ENCODE results near the gene LRP6. TPM values are rescaled to one million over a fixed set of nuclear protein-coding genes. Genes with fewer than 3 reads are reported as not detected.

LRP6 gene
- total RNA-seq, 8 experiments from 2014 or later: 16.9 to 45.1 (median 39.1) TPM

DNA sequence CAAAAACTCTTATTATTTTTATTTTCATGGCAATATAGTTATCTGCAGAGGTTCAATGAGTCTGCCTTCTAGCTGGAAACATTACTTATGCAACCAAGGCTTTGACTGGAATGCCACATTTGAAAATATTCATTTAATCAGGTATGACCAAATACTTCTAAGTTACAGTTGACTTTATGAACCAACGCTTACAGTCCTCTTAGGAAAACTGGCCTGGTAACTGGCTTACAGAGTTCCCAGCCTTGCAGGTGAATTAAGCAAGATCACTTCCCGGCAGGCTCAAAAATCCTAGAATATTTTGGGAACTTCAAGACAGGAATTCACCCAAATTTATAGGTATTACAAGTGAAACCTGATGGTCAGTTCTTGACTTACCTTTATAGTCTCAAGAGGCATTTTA is 12.3 kb downstream of the LRP6 start:
- no peak overlapping the region for H3K27ac ChIP-seq
- WGBS, 10 experiments: 44 to 100% (median 95%) methylated on average over 1 to 2 of the region's 2 CpGs; no CpG with 5 or more reads in 3 of the 10 experiments
- ATAC-seq (replicated peaks in 6 of 8): no peak
- in situ Hi-C loops (cut with MboI; ENCODE audit: low pct_unique_long_range_greater_than_20kb in 2 of 9, low sequenced_read_pairs in 9 of 9, unreplicated experiment in 9 of 9): no loop called here
- no peak overlapping the region for H3K4me3 ChIP-seq
- no peaks in the 10 kb centered on the region for H3K4me1 ChIP-seq (replicated peaks in 1 of 2)

DNA sequence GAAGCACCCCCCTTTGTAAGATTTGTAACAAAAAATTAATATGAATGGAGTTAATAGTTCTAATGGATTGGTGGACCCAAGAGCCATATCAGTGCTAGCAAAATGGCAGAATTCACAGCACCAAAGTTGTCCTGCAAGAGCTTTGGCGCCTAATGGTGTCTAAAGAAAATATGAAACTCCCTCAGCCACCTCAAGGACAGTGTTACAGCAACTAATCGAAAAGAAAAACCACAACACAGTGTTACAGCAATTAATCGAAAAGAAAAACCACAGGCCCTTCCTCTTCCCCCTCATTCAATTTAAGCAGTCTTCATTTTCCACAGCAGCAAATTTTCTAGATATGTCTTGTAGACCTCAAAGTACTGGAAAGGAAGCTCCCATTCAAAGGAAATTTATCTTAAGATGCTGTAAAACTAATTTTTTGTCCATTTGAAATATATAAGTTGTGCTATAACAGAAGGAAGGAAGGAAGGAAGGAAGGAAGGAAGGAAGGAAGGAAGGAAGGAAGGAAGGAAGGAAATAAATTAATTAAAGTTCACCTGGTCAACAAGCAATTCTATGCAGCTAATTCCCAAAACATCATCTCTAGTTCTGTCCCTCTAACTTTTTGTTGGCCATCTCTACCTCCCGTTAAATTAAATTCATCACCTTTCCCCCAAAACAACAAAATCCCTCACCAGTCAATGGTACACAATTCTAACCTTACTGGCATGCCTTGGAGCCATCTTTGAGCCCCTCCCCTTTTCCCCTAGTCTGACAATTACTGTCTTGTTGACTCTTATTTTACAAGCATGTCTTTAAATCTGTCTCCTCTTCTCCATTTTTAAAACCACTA is 17.4 kb downstream of the LRP6 start:
- in situ Hi-C loops (cut with MboI; ENCODE audit: low pct_unique_long_range_greater_than_20kb in 2 of 9, low sequenced_read_pairs in 9 of 9, unreplicated experiment in 9 of 9): no loop called here
- 60 to 100% (median 93%) methylated on average over 1 to 4 of the region's 4 CpGs for WGBS, 10 experiments
- H3K4me1 ChIP-seq (replicated peaks in 1 of 2): no peaks in the 10 kb centered on the region
- no peak overlapping the region for H3K27ac ChIP-seq
- no peak for ATAC-seq (replicated peaks in 6 of 8)
- H3K4me3 ChIP-seq: no peak overlapping the region

DNA sequence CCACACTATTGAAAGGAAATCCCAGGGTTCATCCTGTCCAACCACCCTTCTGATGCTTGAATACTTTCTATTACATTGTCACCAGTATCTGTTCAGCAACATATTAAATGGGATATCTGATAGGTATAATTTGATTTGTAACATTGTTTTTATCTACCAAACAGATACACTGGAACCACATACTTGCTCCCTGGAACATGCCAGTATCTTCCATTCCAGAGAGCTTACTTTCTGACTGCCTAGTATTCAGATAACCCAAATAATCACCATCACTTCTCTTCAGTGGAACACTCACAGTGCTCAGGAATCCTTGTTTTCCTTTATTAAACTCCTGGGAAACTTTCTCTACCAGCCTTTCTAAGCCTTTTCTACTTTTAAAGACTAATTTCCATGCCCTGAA is 19.3 kb downstream of the LRP6 start:
- in situ Hi-C loops (cut with MboI; ENCODE audit: low pct_unique_long_range_greater_than_20kb in 2 of 9, low sequenced_read_pairs in 9 of 9, unreplicated experiment in 9 of 9): no loop called here
- ATAC-seq (replicated peaks in 6 of 8): no peak
- Histone ChIP-seq H3K27ac (no peak overlapping the region), H3K4me1 (replicated peaks in 1 of 2) (peaks cover 0 to 1% of the 10 kb centered on the region in 2 donors), H3K4me3 (no peak overlapping the region)

DNA sequence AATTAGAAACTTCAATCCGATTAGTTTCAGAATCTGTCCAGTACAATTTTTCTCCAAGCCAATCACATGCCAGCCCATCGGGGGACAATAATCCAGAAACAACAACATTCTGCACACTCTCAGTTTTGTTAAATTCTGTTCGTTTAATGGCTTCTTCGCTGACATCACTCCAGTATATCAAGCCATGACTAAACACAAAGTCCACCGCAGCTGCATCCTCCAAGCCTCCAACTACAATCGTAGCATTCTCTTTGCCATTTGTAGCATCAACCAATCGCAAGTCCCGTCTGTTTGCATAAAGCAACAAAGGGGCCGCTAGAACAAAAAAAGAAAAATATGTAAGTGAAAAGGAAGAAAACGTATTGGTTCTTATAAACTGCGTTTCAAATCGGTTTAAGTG is 22.5 kb downstream of the LRP6 start:
- ATAC-seq (replicated peaks in 6 of 8): no peak
- in situ Hi-C loops (cut with MboI; ENCODE audit: low pct_unique_long_range_greater_than_20kb in 2 of 9, low sequenced_read_pairs in 9 of 9, unreplicated experiment in 9 of 9): no loop called here
- Histone ChIP-seq H3K27ac (no peak overlapping the region), H3K4me1 (replicated peaks in 1 of 2) (peaks cover 10 to 20% of the 10 kb centered on the region in 2 donors), H3K4me3 (no peak overlapping the region)
- WGBS, 10 experiments: 92 to 100% (median 95%) methylated on average over 5 to 12 of the region's 12 CpGs

DNA sequence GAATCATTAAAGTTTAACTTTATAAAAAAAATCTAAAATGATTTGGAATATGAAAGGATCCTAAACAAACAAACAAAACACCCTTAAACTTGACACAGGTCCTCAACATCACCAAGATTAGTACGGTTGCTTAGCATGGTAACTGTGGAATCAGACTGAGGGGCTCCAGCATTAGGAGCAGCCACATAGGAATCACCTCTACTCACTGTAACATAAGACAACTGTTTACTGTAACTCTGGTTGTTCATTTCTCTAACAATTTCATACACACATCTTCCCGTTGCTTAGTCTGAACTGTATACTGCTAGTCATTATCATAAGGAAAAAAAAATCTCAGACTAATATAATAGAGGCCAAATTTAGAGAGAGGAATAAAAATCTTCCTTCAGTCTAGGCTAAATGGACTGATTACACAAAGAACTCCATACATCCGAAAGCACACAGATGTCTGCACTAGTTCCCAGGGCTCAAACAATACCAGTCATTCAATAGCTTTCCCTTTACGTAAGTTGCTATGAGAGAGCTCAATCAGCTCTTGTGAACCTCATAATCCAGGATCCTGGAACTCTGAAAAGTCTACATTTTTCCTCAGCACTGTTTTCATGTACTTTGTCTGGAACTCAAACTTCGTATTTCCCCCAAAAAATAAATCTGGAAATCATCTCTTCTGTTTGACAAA is 26.0 kb downstream of the LRP6 start:
- Histone ChIP-seq H3K27ac (peak overlapping the region; percentile 55 to 70), H3K4me1 (replicated peaks in 1 of 2) (peaks cover 10 to 20% of the 10 kb centered on the region in 2 donors), H3K4me3 (peak overlapping the region in 2 of 5 donors; percentile 4 to 12)
- WGBS, 10 experiments: 20 to 92% (median 38%) methylated on average over 1 to 5 of the region's 5 CpGs; no CpG with 5 or more reads in 1 of the 10 experiments
- peak in 6 of 8 experiments; percentile 61 to 99 (median 94) for ATAC-seq (replicated peaks in 6 of 8)
- in situ Hi-C loops (cut with MboI; ENCODE audit: low pct_unique_long_range_greater_than_20kb in 2 of 9, low sequenced_read_pairs in 9 of 9, unreplicated experiment in 9 of 9): no loop called here

DNA sequence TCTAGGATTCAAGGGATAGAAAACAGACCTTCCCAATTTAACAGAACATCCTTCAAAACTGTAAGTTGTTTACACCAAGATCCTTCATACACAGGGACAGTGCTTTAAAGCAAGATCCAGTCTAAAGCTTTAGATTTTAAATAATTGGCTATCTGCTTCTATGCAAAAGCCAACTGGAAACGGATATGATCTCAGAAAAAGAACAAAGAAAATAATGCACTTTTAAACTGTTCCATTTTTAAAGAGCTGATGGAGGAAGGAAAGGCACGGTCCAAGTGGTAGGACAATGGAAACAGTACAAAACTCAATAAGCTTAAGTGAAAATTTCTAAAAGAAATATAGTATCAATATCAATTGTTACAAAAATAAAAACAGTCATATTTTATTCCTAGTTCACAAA is 27.7 kb downstream of the LRP6 start:
- H3K27ac ChIP-seq: no peak overlapping the region
- in situ Hi-C loops (cut with MboI; ENCODE audit: low pct_unique_long_range_greater_than_20kb in 2 of 9, low sequenced_read_pairs in 9 of 9, unreplicated experiment in 9 of 9): no loop called here
- WGBS, 10 experiments: 50 to 100% (median 90%) methylated on average over 2 of the region's 2 CpGs
- peaks cover 10 to 20% of the 10 kb centered on the region in 2 donors for H3K4me1 ChIP-seq (replicated peaks in 1 of 2)
- no peak overlapping the region for H3K4me3 ChIP-seq
- no peak for ATAC-seq (replicated peaks in 6 of 8)

DNA sequence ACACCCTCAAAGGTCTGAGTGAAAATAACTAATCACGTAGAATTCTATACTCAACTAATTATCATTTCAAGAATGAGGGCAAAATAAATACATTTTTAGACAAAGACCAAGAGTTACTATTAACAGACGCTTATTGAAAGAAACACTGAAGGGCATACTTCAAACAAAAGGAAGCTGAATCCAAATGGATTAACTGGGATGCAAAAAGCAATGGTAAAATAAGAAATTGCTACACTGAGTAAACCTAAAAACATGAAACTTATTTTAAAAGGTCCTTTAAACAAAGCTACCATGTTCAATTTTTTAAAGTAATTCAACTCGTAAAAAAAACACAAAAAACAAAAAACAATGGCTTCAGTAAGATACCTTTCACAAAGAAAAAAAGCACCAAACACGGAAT is 28.2 kb downstream of the LRP6 start:
- H3K27ac ChIP-seq: no peak overlapping the region
- no peak overlapping the region for H3K4me3 ChIP-seq
- in situ Hi-C loops (cut with MboI; ENCODE audit: low pct_unique_long_range_greater_than_20kb in 2 of 9, low sequenced_read_pairs in 9 of 9, unreplicated experiment in 9 of 9): no loop called here
- H3K4me1 ChIP-seq (replicated peaks in 1 of 2): peaks cover 10 to 20% of the 10 kb centered on the region in 2 donors
- ATAC-seq (replicated peaks in 6 of 8): no peak
- 80 to 100% (median 89%) methylated on average over 3 to 4 of the region's 4 CpGs for WGBS, 10 experiments

DNA sequence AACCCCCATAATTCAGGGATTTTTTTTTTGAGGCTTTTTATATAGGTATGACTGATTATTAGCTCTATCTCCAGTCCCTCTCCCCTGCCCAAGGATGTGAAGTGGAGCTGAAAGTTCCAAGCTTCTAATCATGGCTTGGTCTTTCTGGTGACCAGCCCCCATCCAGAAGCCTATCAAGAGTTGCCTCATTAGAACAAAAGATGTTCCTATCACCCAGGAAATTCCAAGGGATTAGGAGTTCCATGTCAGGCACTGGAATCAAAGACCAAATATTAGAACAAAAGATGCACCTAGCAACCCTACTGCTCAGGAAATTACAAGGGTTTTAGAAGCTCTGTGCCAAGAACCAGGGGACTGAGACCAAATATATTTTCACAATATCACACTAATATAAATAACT is 29.9 kb downstream of the LRP6 start:
- in situ Hi-C loops (cut with MboI; ENCODE audit: low pct_unique_long_range_greater_than_20kb in 2 of 9, low sequenced_read_pairs in 9 of 9, unreplicated experiment in 9 of 9): no loop called here

DNA sequence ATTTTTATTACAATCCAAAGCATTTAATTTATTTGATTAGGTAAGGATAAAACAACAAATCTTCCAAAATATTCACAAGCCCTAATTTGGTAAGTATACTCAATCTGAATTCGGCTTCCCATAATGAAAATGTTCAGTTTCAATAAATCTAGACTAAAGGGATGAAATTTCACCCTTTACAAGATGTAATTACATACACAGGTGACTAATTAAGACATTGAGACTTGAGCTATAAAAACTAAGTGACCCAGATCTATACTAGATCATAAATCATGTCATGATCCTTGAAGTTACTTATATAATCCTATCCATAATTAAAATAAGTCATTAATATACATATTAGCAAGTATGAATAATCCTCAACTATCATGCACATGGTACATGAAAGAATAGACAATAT is 36.6 kb downstream of the LRP6 start:
- in situ Hi-C loops (cut with MboI; ENCODE audit: low pct_unique_long_range_greater_than_20kb in 2 of 9, low sequenced_read_pairs in 9 of 9, unreplicated experiment in 9 of 9): no loop called here
- H3K4me1 ChIP-seq (replicated peaks in 1 of 2): peaks cover 0 to 5% of the 10 kb centered on the region in 2 donors
- H3K4me3 ChIP-seq: no peak overlapping the region
- 80 to 100% (median 100%) methylated on average over 1 of the region's 1 CpG; no CpG with 5 or more reads in 2 of the 10 experiments for WGBS, 10 experiments
- H3K27ac ChIP-seq: no peak overlapping the region
- no peak for ATAC-seq (replicated peaks in 6 of 8)

More for the DNA sequence above, 29.9 kb downstream of the LRP6 start:
- Histone ChIP-seq H3K4me3 (no peak overlapping the region), H3K4me1 (replicated peaks in 1 of 2) (peaks cover 4 to 12% of the 10 kb centered on the region in 2 donors), H3K27ac (no peak overlapping the region)
- no peak for ATAC-seq (replicated peaks in 6 of 8)

DNA sequence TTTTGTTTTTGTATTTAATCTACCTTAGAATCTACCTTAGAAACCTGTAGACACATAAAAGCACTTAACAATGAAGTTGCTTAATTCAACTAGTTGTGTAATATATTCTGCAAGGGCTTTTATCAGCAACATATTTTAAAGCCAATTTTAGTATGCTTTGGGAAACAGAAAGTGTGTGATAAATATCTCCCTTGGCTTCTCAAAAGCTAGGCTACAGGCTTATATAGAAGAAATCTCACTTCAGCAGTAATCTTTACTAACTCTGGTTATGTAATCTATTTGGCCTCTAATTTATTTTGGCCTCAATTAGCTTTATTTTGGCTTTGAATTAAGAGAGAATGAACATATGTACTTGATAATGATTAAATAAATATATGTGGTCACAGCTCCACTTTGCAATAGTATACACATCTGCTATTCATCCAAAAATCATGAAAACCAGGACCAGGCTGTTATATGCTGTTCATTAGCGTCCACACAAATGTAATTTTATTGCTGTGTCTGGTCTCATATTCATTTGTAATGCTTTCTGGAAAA is 37.2 kb downstream of the LRP6 start:
- H3K4me1 ChIP-seq (replicated peaks in 1 of 2): peaks cover 0 to 5% of the 10 kb centered on the region in 2 donors
- no peak overlapping the region for H3K4me3 ChIP-seq
- ATAC-seq (replicated peaks in 6 of 8): no peak
- in situ Hi-C loops (cut with MboI; ENCODE audit: low pct_unique_long_range_greater_than_20kb in 2 of 9, low sequenced_read_pairs in 9 of 9, unreplicated experiment in 9 of 9): no loop called here
- H3K27ac ChIP-seq: no peak overlapping the region
- 43 to 100% (median 100%) methylated on average over 1 of the region's 1 CpG; no CpG with 5 or more reads in 3 of the 10 experiments for WGBS, 10 experiments

DNA sequence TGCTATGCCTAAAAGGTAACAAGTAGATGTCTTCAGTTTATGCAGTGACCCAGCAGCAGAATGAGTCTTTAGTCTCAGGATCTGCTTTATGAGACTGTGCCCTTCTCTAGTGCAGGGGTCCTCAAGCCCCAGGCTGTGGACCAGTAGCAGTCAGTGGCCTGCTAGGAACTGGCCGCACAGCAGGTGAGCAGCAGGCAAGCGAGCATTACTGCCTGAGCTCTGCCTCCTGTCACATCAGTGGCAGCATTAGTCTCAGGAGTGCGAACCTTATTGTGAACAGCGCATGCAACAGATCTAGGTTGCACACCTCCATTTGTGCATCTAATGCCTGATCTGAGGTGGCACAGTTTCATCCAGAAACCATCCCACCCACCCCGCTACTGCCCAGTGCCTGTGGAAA is 38.4 kb downstream of the LRP6 start:
- H3K4me3 ChIP-seq: no peak overlapping the region
- WGBS, 10 experiments: 100% methylated on average over 1 to 2 of the region's 5 CpGs; no CpG with 5 or more reads in 7 of the 10 experiments
- peak in 1 of 8 experiments; percentile 10 for ATAC-seq (replicated peaks in 6 of 8)
- in situ Hi-C loops (cut with MboI; ENCODE audit: low pct_unique_long_range_greater_than_20kb in 2 of 9, low sequenced_read_pairs in 9 of 9, unreplicated experiment in 9 of 9): no loop called here
- peaks cover 0 to 5% of the 10 kb centered on the region in 2 donors for H3K4me1 ChIP-seq (replicated peaks in 1 of 2)
- H3K27ac ChIP-seq: no peak overlapping the region

DNA sequence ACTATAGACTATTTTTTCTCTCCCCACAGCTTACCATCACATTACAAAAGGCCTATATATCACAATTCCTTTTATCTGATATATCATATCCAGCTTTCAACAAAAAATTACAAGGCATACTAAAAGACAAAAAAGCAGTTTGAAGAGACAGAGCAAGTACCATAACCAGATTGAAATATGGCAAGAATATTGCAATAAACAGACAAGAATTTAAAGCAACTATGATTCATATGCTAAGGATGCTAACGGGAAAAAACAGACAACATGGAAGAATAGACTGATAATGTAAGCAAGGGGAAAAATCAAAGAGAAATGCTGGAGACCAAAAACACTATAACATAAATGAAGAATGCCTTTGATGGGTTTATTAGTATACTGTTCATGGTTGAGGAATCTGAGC is 40.7 kb downstream of the LRP6 start:
- in situ Hi-C loops (cut with MboI; ENCODE audit: low pct_unique_long_range_greater_than_20kb in 2 of 9, low sequenced_read_pairs in 9 of 9, unreplicated experiment in 9 of 9): no loop called here
- H3K27ac ChIP-seq: no peak overlapping the region
- peaks cover 5 to 12% of the 10 kb centered on the region in 2 donors for H3K4me1 ChIP-seq (replicated peaks in 1 of 2)
- no peak for ATAC-seq (replicated peaks in 6 of 8)
- 30 to 100% (median 69%) methylated on average over 1 of the region's 1 CpG; no CpG with 5 or more reads in 2 of the 10 experiments for WGBS, 10 experiments
- no peak overlapping the region for H3K4me3 ChIP-seq

DNA sequence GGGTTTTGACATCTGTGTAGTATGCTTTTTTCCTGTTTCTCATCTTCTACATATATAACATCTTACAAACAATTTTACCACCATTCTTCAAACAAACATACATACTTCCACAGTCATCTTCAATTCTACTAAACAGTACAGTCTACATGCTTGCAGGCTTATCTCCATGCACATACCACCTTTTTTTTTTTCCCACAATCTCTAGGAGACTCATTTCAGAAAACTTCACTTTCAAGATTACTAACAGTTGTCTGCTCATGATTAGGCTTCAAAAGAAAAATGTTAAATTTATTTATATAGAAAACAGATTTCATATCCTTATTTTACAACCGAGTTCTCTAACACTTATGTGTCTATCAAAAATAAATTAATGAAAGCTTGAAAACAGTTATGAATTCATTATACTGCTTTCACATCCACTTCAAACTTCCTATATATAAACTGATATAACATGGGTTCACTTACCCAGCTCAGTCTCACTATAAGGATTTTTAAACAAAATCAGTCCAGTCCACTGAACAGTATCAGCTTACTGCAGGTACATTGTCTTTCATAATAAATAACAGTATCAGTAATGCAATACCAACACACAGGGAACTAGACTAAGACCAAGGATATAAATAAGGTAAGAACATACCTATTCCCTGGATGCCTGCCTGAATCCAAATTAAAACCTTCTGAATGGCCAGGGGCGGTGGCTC is 42.5 kb downstream of the LRP6 start:
- Histone ChIP-seq H3K4me1 (replicated peaks in 1 of 2) (peaks cover 8 to 12% of the 10 kb centered on the region in 2 donors), H3K27ac (no peak overlapping the region), H3K4me3 (no peak overlapping the region)
- no peak for ATAC-seq (replicated peaks in 6 of 8)
- WGBS, 10 experiments: 0 to 100% (median 86%) methylated on average over 1 to 2 of the region's 2 CpGs; no CpG with 5 or more reads in 1 of the 10 experiments
- in situ Hi-C loops (cut with MboI; ENCODE audit: low pct_unique_long_range_greater_than_20kb in 2 of 9, low sequenced_read_pairs in 9 of 9, unreplicated experiment in 9 of 9): no loop called here
